ENCODE results near the gene HSH2D. TPM values are rescaled to one million over a fixed set of nuclear protein-coding genes. Genes with fewer than 3 reads are reported as not detected.

Gene HSH2D
- 10 to 100 TPM in 2 of 3 donors, 1 to 10 TPM in 1; 8.6 to 23.0 (median 21.5) TPM for total RNA-seq
- long read RNA-seq, donor 1, partial matches to known transcripts = 2 of 7 reads
- long read RNA-seq, donor 1, other reads (novel, unspliced or antisense) = 2 of 7 reads
- long read RNA-seq, donor 2, transcript HSH2D-206 (6 exons, 1,957 nt) = major isoform, 5 of 12 reads
- long read RNA-seq, donor 2, partial matches to known transcripts = 1 of 12 reads
- long read RNA-seq, donor 2, other reads (novel, unspliced or antisense) = 6 of 12 reads

- intact Hi-C loops (cut with DNase I, micrococcal nuclease) = no loop called here
- TF ChIP-seq CTCF (IDR thresholded peaks at IDR 0.05) = no peak
- no peaks in the 10 kb centered on the region for H3K9me3 ChIP-seq
- peak; percentile 99 for ATAC-seq
- peak within 1 kb of the TSS; percentile 18 for H3K4me3 ChIP-seq
- peaks cover 6% of the 10 kb centered on the region for H3K4me1 ChIP-seq (ENCODE audit: low read depth)
- peak; percentile 92 to 97 (median 96) for DNase-seq
- no peaks in the 10 kb centered on the region for H3K36me3 ChIP-seq (ENCODE audit: low read depth)
Observed at GRCh38 chr19:16143399-16144215, at the start of gene HSH2D. HSH2D (plus strand) TSS chr19:16143685; CDS start chr19:16148751, 5,066 bp downstream.

GRCh38 chr19:16094360-16095070 lies 49.0 kb upstream of the HSH2D start:
- Histone ChIP-seq H3K4me3 (no peak overlapping the region), H3K9me3 (no peaks in the 10 kb centered on the region), H3K36me3 (ENCODE audit: low read depth) (no peaks in the 10 kb centered on the region), H3K4me1 (ENCODE audit: low read depth) (peaks cover 27% of the 10 kb centered on the region)
- no peak for TF ChIP-seq CTCF (IDR thresholded peaks at IDR 0.05)
- intact Hi-C loops (cut with DNase I, micrococcal nuclease) = no loop called here
- no peak for ATAC-seq
- no peak for DNase-seq

GRCh38 chr19:16095071-16095571 lies 48.4 kb upstream of the HSH2D start:
- no peaks in the 10 kb centered on the region for H3K9me3 ChIP-seq
- DNase-seq (no peak), ATAC-seq (no peak)
- intact Hi-C loops (cut with DNase I, micrococcal nuclease) = no loop called here
- H3K4me3 ChIP-seq = no peak overlapping the region
- H3K4me1 ChIP-seq (ENCODE audit: low read depth) = peaks cover 23% of the 10 kb centered on the region
- no peaks in the 10 kb centered on the region for H3K36me3 ChIP-seq (ENCODE audit: low read depth)
- TF ChIP-seq CTCF (IDR thresholded peaks at IDR 0.05) = no peak

- no peak for TF ChIP-seq CTCF (IDR thresholded peaks at IDR 0.05)
- H3K36me3 ChIP-seq (ENCODE audit: low read depth) = no peaks in the 10 kb centered on the region
- H3K4me1 ChIP-seq (ENCODE audit: low read depth) = peaks cover 23% of the 10 kb centered on the region
- intact Hi-C loops (cut with DNase I, micrococcal nuclease) = no loop called here
- H3K9me3 ChIP-seq = no peaks in the 10 kb centered on the region
- ATAC-seq (peak; percentile 38), DNase-seq (no peak)
- no peak overlapping the region for H3K4me3 ChIP-seq
Observed at GRCh38 chr19:16096280-16096855, 47.1 kb upstream of the HSH2D start.

GRCh38 chr19:16098416-16098768 lies 45.1 kb upstream of the HSH2D start:
- Histone ChIP-seq H3K9me3 (no peaks in the 10 kb centered on the region), H3K4me3 (no peak overlapping the region), H3K36me3 (ENCODE audit: low read depth) (peaks cover 5% of the 10 kb centered on the region), H3K4me1 (ENCODE audit: low read depth) (peaks cover 23% of the 10 kb centered on the region)
- TF ChIP-seq CTCF (IDR thresholded peaks at IDR 0.05) = no peak
- intact Hi-C loops (cut with DNase I, micrococcal nuclease) = no loop called here
- ATAC-seq = no peak
- no peak for DNase-seq

Data from mucosa of descending colon (tissue), 3 donors.